Mononuclear cell (primary cell): ENCODE measurements around the gene SLC35D3. TPM values are rescaled to one million over a fixed set of nuclear protein-coding genes. Genes with fewer than 3 reads are reported as not detected.
A peak's percentile ranks its signal among the peaks of the same experiment; 100 is the strongest.
"Not testable (repeated sequence)": the region's sequence is repeated elsewhere in the genome, so short reads cannot be mapped to it uniquely, and the experiment has no call there.

ENCODE experiments used
- H3K27me3 ChIP-seq: 2 replicates; pipeline ENCODE4 v1.6.0; 2011; ENCODE audit warnings: low read length, control low read depth; ENCODE audit not compliant: insufficient read depth
- H3K4me1 ChIP-seq: 2 replicates; pipeline ENCODE4 v1.5.1; 2011; ENCODE audit warnings: mild to moderate bottlenecking, low read length, control low read depth; ENCODE audit not compliant: insufficient read depth
- H3K4me3 ChIP-seq: 2 replicates; pipeline ENCODE4 v1.5.1; 2011; ENCODE audit warnings: mild to moderate bottlenecking, low read length, moderate library complexity
- H3K9me3 ChIP-seq: 2 replicates; pipeline ENCODE4 v1.5.1; 2011; ENCODE audit warnings: low read depth, mild to moderate bottlenecking, control low read depth, low read length
- total RNA-seq: library from RNA; depleted of rRNA; stranded (reverse); fragments of >200 nt; gene quantifications from one replicate; pipeline ENCODE4 v1.2.3, GENCODE V29; 2012

Gene SLC35D3, protein sequence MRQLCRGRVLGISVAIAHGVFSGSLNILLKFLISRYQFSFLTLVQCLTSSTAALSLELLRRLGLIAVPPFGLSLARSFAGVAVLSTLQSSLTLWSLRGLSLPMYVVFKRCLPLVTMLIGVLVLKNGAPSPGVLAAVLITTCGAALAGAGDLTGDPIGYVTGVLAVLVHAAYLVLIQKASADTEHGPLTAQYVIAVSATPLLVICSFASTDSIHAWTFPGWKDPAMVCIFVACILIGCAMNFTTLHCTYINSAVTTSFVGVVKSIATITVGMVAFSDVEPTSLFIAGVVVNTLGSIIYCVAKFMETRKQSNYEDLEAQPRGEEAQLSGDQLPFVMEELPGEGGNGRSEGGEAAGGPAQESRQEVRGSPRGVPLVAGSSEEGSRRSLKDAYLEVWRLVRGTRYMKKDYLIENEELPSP
- 0.52 TPM for total RNA-seq

- H3K4me3 ChIP-seq = peak within 1 kb of the TSS; percentile 15
- peaks cover 37% of the 10 kb centered on the region for H3K4me1 ChIP-seq
- H3K27me3 ChIP-seq = peaks cover 71% of the 10 kb centered on the region
- no peaks in the 10 kb centered on the region for H3K9me3 ChIP-seq
These were observed at the start of gene SLC35D3 for GRCh38 chr6:136921936-136922684. SLC35D3 (plus strand) TSS chr6:136922301; CDS start chr6:136922429, 128 bp downstream.

DNA sequence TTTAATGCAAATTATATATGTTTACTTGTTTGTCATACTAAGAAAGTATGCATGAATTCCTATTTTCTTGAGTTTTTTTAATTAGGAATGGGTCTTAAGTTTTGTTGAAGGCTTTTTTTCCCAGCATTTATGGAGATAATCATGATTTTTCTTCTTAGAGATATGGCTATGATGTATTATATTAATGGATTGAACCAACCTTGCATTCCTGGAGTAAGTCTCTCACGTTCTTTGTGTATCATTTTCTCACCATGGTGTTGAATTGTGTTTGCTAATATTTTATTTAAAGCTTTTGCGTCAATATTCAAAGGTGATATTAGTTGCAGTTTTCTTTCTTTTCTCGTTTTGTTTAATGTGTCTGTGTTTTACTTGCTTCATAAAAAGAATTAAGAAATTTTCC is 48.4 kb upstream of the SLC35D3 start:
- Histone ChIP-seq H3K4me3 (no peak overlapping the region), H3K9me3 (peaks cover 28% of the 10 kb centered on the region), H3K4me1 (no peaks in the 10 kb centered on the region), H3K27me3 (no peaks in the 10 kb centered on the region)

DNA sequence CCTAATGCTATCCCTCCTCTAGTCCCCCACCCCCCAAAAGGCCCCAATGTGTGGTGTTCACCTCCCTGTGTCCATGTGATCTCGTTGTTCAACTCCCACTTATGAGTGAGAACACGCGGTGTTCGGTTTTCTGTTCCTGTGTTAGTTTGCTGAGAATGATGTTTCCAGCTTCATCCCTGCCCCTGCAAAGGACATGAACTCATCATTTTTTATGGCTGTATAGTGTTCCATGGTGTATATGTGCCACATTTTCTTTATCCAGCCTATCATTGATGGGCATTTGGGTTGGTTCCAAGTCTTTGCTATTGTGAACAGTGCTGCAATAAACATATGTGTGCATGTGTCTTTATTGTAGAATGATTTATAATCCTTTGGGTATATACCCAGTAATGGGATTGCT is 45.6 kb upstream of the SLC35D3 start:
- H3K9me3 ChIP-seq = peaks cover 28% of the 10 kb centered on the region
- not testable (repeated sequence) for H3K27me3 ChIP-seq, H3K4me1 ChIP-seq, H3K4me3 ChIP-seq

- no peaks in the 10 kb centered on the region for H3K9me3 ChIP-seq
- no peaks in the 10 kb centered on the region for H3K27me3 ChIP-seq
- no peak overlapping the region for H3K4me3 ChIP-seq
- H3K4me1 ChIP-seq = no peaks in the 10 kb centered on the region
These were observed 41.2 kb upstream of the SLC35D3 start for GRCh38 chr6:136880748-136881460.

GRCh38 chr6:136886091-136886490 is 36.0 kb upstream of the SLC35D3 start:
- Histone ChIP-seq H3K4me3 (no peak overlapping the region), H3K9me3 (no peaks in the 10 kb centered on the region)

GRCh38 chr6:136887953-136888352 is 34.1 kb upstream of the SLC35D3 start:
- Histone ChIP-seq H3K4me1 (no peaks in the 10 kb centered on the region), H3K27me3 (no peaks in the 10 kb centered on the region), H3K9me3 (no peaks in the 10 kb centered on the region), H3K4me3 (no peak overlapping the region)

More at GRCh38 chr6:136886091-136886490, 36.0 kb upstream of the SLC35D3 start:
- Histone ChIP-seq H3K4me1 (no peaks in the 10 kb centered on the region), H3K27me3 (no peaks in the 10 kb centered on the region)

GRCh38 chr6:136889271-136890193 is 32.6 kb upstream of the SLC35D3 start:
- no peaks in the 10 kb centered on the region for H3K27me3 ChIP-seq
- no peaks in the 10 kb centered on the region for H3K9me3 ChIP-seq
- H3K4me3 ChIP-seq = no peak overlapping the region
- no peaks in the 10 kb centered on the region for H3K4me1 ChIP-seq

- H3K4me1 ChIP-seq = no peaks in the 10 kb centered on the region
- no peaks in the 10 kb centered on the region for H3K27me3 ChIP-seq
- no peak overlapping the region for H3K4me3 ChIP-seq
- H3K9me3 ChIP-seq = no peaks in the 10 kb centered on the region
These were observed 31.8 kb upstream of the SLC35D3 start for GRCh38 chr6:136890194-136890839.

DNA sequence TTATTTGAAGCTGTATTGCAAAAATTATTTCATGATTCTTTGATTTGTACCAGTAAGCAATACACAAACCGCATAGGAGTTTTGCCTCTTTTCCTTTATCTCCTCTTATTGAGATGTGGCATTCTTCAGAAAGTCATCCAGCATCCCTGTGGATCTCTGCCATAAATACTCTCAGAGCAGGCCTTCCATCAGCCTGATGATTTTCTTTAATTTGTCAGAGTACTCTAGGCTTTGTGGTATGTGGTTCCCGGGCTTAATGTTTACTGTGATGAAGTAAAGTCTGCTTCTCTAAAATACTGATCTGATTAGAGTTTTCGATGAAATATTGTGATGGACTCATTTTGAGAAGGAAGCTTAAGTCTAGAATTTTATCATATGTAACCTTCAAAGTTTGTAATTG is 31.1 kb upstream of the SLC35D3 start:
- Histone ChIP-seq H3K4me1 (no peaks in the 10 kb centered on the region), H3K9me3 (no peaks in the 10 kb centered on the region), H3K27me3 (no peaks in the 10 kb centered on the region), H3K4me3 (no peak overlapping the region)

- Histone ChIP-seq H3K4me3 (no peak overlapping the region), H3K27me3 (no peaks in the 10 kb centered on the region), H3K9me3 (no peaks in the 10 kb centered on the region), H3K4me1 (no peaks in the 10 kb centered on the region)
These were observed 28.9 kb upstream of the SLC35D3 start for GRCh38 chr6:136893187-136893586.

DNA sequence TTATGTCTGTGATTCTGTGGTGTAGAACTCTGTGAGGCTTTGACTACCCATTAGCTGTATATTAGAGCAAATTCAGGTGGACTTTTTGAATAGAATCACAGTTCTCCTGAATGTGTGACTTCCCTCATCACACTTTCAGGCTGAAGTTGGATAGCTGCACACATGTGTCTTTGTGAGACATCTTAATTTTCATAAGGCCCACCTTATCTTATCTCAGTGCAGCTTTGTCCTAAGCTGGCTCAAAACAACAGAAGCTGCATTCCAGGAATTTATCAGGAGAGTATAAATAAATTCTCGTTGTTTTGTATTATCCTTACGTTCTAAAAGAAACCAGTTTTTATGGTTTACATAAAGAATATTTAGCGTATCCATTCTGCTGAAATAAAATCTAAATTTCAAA is 26.2 kb upstream of the SLC35D3 start:
- H3K4me1 ChIP-seq = no peaks in the 10 kb centered on the region
- H3K9me3 ChIP-seq = no peaks in the 10 kb centered on the region
- H3K4me3 ChIP-seq = no peak overlapping the region
- H3K27me3 ChIP-seq = no peaks in the 10 kb centered on the region

DNA sequence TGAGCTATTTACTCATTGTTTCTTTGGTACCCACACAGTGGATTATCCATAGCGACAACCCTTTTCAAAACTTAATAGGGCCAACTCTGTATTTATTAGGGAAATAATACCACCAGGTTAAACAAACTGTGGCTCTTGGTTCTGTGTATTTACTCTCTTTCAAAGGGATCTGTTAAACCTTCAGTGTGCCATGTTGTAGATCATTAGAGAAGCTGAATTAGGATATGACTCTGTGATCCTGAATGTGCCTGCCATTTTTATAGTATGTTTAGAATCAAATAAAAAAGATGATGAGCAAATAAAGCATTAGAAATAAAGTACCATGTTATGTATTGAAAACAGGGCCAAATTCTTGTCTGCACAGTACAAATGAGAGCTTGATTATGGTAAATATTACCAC is 25.0 kb upstream of the SLC35D3 start:
- Histone ChIP-seq H3K9me3 (no peaks in the 10 kb centered on the region), H3K4me1 (no peaks in the 10 kb centered on the region), H3K4me3 (no peak overlapping the region), H3K27me3 (no peaks in the 10 kb centered on the region)

- Histone ChIP-seq H3K27me3 (no peaks in the 10 kb centered on the region), H3K4me3 (no peak overlapping the region), H3K4me1 (no peaks in the 10 kb centered on the region), H3K9me3 (no peaks in the 10 kb centered on the region)
These were observed 20.8 kb upstream of the SLC35D3 start for GRCh38 chr6:136901212-136901784.

GRCh38 chr6:136904477-136904876 is 17.6 kb upstream of the SLC35D3 start:
- not testable (repeated sequence) for H3K4me1 ChIP-seq, H3K9me3 ChIP-seq, H3K4me3 ChIP-seq, H3K27me3 ChIP-seq
